ENCODE data around the gene TSPO.
"Not testable (repeated sequence)": the region's sequence is repeated elsewhere in the genome, so short reads cannot be mapped to it uniquely, and the experiment has no call there.

TSPO gene

GRCh38 chr22:43144949-43145348 lies 6.4 kb upstream of the TSPO start:
- intact Hi-C loops (cut with micrococcal nuclease), result no loop called here
- Mint-ChIP-seq H3K36me3 (ENCODE audit: low read depth) (peaks cover 13% of the 10 kb centered on the region), H3K9me3 (no peaks in the 10 kb centered on the region), H3K27ac (peak overlapping the region; percentile 78), H3K27me3 (no peaks in the 10 kb centered on the region), H3K4me1 (ENCODE audit: low read depth) (peaks cover 61% of the 10 kb centered on the region), H3K4me3 (no peak overlapping the region)

- H3K36me3 Mint-ChIP-seq (ENCODE audit: low read depth); H3K9me3 Mint-ChIP-seq; intact Hi-C loops (cut with micrococcal nuclease); H3K27me3 Mint-ChIP-seq; H3K4me3 Mint-ChIP-seq: not testable (repeated sequence)
- Mint-ChIP-seq H3K4me1 (ENCODE audit: low read depth) (peaks cover 63% of the 10 kb centered on the region), H3K27ac (peak overlapping the region; percentile 78)
These were observed 6.0 kb upstream of the TSPO start for GRCh38 chr22:43145371-43145770.

DNA sequence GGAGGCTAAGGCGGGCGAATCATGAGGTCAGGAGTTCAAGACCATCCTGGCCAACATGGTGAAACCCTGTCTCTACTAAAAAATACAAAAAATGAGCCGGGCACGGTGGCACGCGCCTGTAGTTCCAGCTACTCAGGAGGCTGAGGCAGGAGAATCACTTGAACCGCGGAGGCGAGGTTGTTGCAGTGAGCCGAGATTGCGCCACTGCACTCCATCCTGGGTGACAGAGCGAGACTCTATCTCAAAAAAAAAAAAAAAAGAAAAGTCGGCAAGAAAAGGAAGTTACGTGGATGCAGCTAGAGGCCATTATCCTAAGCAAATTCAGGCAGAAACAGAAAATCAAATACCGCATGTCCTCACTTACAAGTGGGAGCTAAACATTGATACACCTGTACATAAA lies 5.0 kb upstream of the TSPO start:
- H3K27ac Mint-ChIP-seq, result peak overlapping the region; percentile 78
- H3K9me3 Mint-ChIP-seq; intact Hi-C loops (cut with micrococcal nuclease); H3K27me3 Mint-ChIP-seq; H3K36me3 Mint-ChIP-seq (ENCODE audit: low read depth): not testable (repeated sequence)
- peak overlapping the region; percentile 23 for H3K4me3 Mint-ChIP-seq
- H3K4me1 Mint-ChIP-seq (ENCODE audit: low read depth), result peaks cover 72% of the 10 kb centered on the region

DNA sequence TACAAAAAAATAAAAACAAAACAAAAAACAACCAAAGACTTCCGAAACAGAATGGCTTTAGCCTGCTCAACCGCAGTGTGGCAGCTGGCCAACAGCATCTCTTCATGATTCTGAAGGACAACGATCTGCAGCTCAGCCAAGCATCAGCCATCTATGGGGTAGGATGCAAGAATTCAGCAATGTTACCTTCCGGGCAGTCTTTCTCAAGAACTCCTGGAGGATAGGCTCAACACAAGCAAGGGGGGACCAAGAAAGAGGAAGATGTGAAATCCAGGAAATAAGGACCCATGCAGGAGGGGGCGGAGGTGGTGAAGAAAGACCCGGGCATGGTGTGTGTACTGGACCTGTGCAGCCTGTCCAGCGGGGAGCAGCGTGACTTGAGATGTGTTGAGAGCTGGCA lies 3.5 kb upstream of the TSPO start:
- intact Hi-C loops (cut with micrococcal nuclease), result no loop called here
- Mint-ChIP-seq H3K4me3 (peak overlapping the region; percentile 45), H3K27ac (peak overlapping the region; percentile 78), H3K27me3 (no peaks in the 10 kb centered on the region), H3K36me3 (ENCODE audit: low read depth) (peaks cover 23% of the 10 kb centered on the region), H3K4me1 (ENCODE audit: low read depth) (peaks cover 71% of the 10 kb centered on the region), H3K9me3 (no peaks in the 10 kb centered on the region)

DNA sequence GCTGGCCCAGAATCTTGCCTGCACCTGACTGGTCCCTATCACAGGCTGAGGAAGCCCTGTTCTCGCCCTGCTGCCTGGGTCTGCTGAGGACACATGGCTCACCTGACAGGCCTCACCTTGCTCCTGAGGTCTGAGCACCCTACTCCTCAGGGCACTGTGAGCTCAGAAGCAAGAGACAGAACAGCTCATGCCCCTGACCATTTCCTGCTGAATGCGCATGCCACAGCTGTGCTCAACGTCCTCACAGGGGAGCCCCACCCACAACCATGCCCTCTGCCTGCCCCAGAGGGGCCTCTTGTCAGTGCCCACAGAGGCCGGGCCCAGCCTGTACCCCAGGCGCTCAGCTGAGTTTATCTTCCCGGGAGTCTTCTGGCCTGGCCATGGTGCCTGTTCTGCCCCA lies 2.8 kb upstream of the TSPO start:
- intact Hi-C loops (cut with micrococcal nuclease), result no loop called here
- Mint-ChIP-seq H3K27me3 (no peaks in the 10 kb centered on the region), H3K36me3 (ENCODE audit: low read depth) (peaks cover 22% of the 10 kb centered on the region), H3K27ac (peak overlapping the region; percentile 78), H3K4me1 (ENCODE audit: low read depth) (peaks cover 68% of the 10 kb centered on the region), H3K9me3 (no peaks in the 10 kb centered on the region), H3K4me3 (no peak overlapping the region)

DNA sequence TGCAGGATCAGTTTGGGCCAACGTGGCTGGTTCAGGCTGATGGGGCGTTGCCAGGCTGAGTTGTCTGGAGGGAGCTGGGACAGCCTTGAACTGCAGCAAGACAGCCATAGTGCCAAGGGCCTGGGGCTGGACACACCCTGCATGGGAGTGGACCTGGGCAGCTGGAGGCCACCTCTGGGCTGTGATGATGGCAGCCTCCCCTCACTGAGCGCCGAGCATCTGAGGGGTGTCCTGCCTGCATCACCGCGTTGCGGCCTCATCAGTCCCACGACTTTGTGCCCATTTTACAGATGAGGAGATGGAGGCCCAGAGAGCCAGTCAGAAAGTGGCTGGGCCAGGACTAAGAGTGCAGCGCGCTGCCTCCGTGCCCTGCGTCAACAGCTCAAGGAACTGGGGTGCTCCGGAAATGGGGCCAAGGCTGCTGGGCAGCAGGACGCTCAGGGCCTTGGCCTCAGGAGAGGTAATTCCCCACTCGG lies 590 bp upstream of the TSPO start:
- Mint-ChIP-seq H3K27ac (peak overlapping the region; percentile 88), H3K36me3 (ENCODE audit: low read depth) (peaks cover 36% of the 10 kb centered on the region), H3K4me3 (peak overlapping the region; percentile 92), H3K4me1 (ENCODE audit: low read depth) (peaks cover 65% of the 10 kb centered on the region), H3K27me3 (no peaks in the 10 kb centered on the region), H3K9me3 (no peaks in the 10 kb centered on the region)
- intact Hi-C loops (cut with micrococcal nuclease), result loop anchor here (5.0 kb wide), 1 partner anchor 37 kb away; the partner anchor contains the start of gene TTLL12

DNA sequence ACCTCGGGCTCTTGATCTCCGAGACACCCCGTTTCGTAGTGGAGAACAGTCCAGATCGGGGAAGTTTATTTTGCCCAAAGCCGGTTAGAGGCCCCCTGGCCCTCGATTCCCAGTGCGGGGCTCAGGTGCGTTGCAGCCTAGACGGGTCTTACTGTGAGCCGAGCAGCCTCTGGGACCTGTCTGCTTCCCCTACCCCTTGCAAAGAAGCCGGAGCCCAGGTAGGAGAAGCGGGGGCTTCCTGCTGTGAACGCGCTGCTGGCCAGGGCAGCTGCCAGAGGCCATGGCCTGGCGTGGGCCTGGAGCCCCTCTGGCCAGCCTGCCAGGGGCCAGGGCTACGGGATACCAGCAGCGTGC lies 621 bp downstream of the TSPO start:
- Mint-ChIP-seq H3K36me3 (ENCODE audit: low read depth) (peaks cover 48% of the 10 kb centered on the region), H3K4me3 (peak overlapping the region; percentile 92), H3K9me3 (no peaks in the 10 kb centered on the region), H3K27ac (peak overlapping the region; percentile 88), H3K27me3 (no peaks in the 10 kb centered on the region), H3K4me1 (ENCODE audit: low read depth) (peaks cover 66% of the 10 kb centered on the region)
- intact Hi-C loops (cut with micrococcal nuclease), result loop anchor here (5.0 kb wide), 1 partner anchor 35 kb away; the partner anchor contains the start of gene TTLL12

GRCh38 chr22:43152357-43153071 lies 1.2 kb downstream of the TSPO start:
- Mint-ChIP-seq H3K9me3 (no peaks in the 10 kb centered on the region), H3K4me1 (ENCODE audit: low read depth) (peaks cover 66% of the 10 kb centered on the region), H3K27ac (peak overlapping the region; percentile 88), H3K36me3 (ENCODE audit: low read depth) (peaks cover 49% of the 10 kb centered on the region), H3K27me3 (no peaks in the 10 kb centered on the region), H3K4me3 (peak overlapping the region; percentile 92)
- intact Hi-C loops (cut with micrococcal nuclease), result loop anchor here (5.0 kb wide), 1 partner anchor 35 kb away; the partner anchor contains the start of gene TTLL12

GRCh38 chr22:43153899-43154298 lies 2.5 kb downstream of the TSPO start:
- Mint-ChIP-seq H3K9me3 (no peaks in the 10 kb centered on the region), H3K4me3 (peak overlapping the region; percentile 63), H3K36me3 (ENCODE audit: low read depth) (peaks cover 62% of the 10 kb centered on the region), H3K27ac (peak overlapping the region; percentile 82), H3K4me1 (ENCODE audit: low read depth) (peaks cover 66% of the 10 kb centered on the region), H3K27me3 (no peaks in the 10 kb centered on the region)
- intact Hi-C loops (cut with micrococcal nuclease), result loop anchor here (5.0 kb wide), 1 partner anchor 33 kb away; the partner anchor contains the start of gene TTLL12

GRCh38 chr22:43154887-43155536 lies 3.7 kb downstream of the TSPO start:
- H3K27ac Mint-ChIP-seq, result peak overlapping the region; percentile 82
- H3K9me3 Mint-ChIP-seq, result no peaks in the 10 kb centered on the region
- H3K27me3 Mint-ChIP-seq, result no peaks in the 10 kb centered on the region
- H3K4me3 Mint-ChIP-seq, result peak overlapping the region; percentile 70
- peaks cover 75% of the 10 kb centered on the region for H3K4me1 Mint-ChIP-seq (ENCODE audit: low read depth)
- H3K36me3 Mint-ChIP-seq (ENCODE audit: low read depth), result peaks cover 73% of the 10 kb centered on the region
- intact Hi-C loops (cut with micrococcal nuclease), result loop anchor here (5.0 kb wide), 1 partner anchor 32 kb away; the partner anchor contains the start of gene TTLL12

DNA sequence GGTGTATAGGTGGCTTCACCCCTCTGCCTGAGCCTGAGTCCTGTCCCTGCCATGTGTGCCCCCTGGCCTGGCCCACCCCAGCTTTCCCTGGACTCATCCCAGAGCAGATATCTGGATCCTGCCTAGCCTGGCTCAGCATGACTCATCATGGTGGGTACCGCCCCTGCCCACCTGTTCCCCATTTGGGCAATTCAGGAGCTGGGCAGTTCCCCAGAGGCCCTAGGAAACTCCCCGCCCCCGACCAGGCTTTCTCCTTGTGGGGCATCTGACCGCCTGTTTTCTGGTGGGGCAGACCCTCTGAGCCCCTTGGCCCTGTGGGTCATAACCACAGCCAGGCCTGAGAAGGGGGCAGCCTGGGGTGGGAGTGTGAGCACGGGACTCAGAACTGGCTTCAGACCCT lies 4.4 kb downstream of the TSPO start:
- H3K4me1 Mint-ChIP-seq (ENCODE audit: low read depth), result peaks cover 77% of the 10 kb centered on the region
- peak overlapping the region; percentile 82 for H3K27ac Mint-ChIP-seq
- H3K36me3 Mint-ChIP-seq (ENCODE audit: low read depth), result peaks cover 80% of the 10 kb centered on the region
- intact Hi-C loops (cut with micrococcal nuclease), result no loop called here
- no peak overlapping the region for H3K4me3 Mint-ChIP-seq
- no peaks in the 10 kb centered on the region for H3K27me3 Mint-ChIP-seq
- no peaks in the 10 kb centered on the region for H3K9me3 Mint-ChIP-seq

GRCh38 chr22:43156413-43156812 lies 5.1 kb downstream of the TSPO start:
- Mint-ChIP-seq H3K4me3 (no peak overlapping the region), H3K36me3 (ENCODE audit: low read depth) (peaks cover 84% of the 10 kb centered on the region), H3K9me3 (no peaks in the 10 kb centered on the region), H3K27me3 (no peaks in the 10 kb centered on the region), H3K27ac (peak overlapping the region; percentile 82), H3K4me1 (ENCODE audit: low read depth) (peaks cover 71% of the 10 kb centered on the region)
- intact Hi-C loops (cut with micrococcal nuclease), result no loop called here

- peaks cover 78% of the 10 kb centered on the region for H3K4me1 Mint-ChIP-seq (ENCODE audit: low read depth)
- intact Hi-C loops (cut with micrococcal nuclease), result no loop called here
- H3K36me3 Mint-ChIP-seq (ENCODE audit: low read depth), result peaks cover 84% of the 10 kb centered on the region
- H3K27ac Mint-ChIP-seq, result peak overlapping the region; percentile 56
- H3K4me3 Mint-ChIP-seq, result no peak overlapping the region
- no peaks in the 10 kb centered on the region for H3K9me3 Mint-ChIP-seq
- H3K27me3 Mint-ChIP-seq, result no peaks in the 10 kb centered on the region
These were observed 6.7 kb downstream of the TSPO start for GRCh38 chr22:43157874-43158546.
